ENCODE results near the gene CHIA.

DNA sequence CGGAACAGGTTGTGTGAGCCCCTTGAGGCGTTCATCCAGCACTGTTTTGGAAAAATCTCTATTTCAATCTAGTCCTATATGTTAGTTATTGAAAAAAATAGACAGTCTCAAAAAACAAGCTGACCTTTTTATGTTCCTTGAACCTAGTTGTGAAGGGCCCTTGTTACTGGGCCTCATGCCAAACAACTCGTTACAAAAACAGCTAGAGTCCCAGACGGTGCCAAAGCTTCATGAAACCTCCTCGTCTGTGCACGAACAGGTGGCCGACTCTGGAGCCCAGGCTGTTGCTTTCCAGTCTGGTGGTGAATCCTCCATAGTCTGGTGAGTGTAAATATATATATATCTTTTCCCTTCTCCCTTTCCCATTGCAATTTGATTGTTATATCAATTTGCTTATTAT lies at the start of gene CHIA:
- no peak for TF ChIP-seq YY1 (IDR thresholded peaks at IDR 0.05; ENCODE audit: insufficient read depth, insufficient read length)
- no peak for TF ChIP-seq ZNF274 (IDR thresholded peaks at IDR 0.05; ENCODE audit: low read depth, low read length)
- no peak for TF ChIP-seq SUZ12 (IDR thresholded peaks at IDR 0.05; ENCODE audit: extremely low read depth, insufficient read depth, insufficient read length)
